HFF-Myc (cell line): ENCODE measurements around the gene ATP4B.

Experiments
- DNase-seq: peaks from one replicate; pipeline ENCODE4 v3.0.0-alpha.2; 2011; ENCODE audit warnings: low read depth; ENCODE audit errors: extremely low read depth
- H3K4me3 ChIP-seq: replicated peaks from 2 replicates; pipeline ENCODE4 v1.5.1; 2011; ENCODE audit warnings: low read depth, mild to moderate bottlenecking, control low read depth, low read length
- TF ChIP-seq, protein P1 (sequence below): IDR thresholded peaks from 2 replicates; pipeline ENCODE4 v1.5.1; 2012; ENCODE audit warnings: mild to moderate bottlenecking, low read depth, low read length, control low read depth; ENCODE audit errors: missing control alignments

The ATP4B gene

DNA sequence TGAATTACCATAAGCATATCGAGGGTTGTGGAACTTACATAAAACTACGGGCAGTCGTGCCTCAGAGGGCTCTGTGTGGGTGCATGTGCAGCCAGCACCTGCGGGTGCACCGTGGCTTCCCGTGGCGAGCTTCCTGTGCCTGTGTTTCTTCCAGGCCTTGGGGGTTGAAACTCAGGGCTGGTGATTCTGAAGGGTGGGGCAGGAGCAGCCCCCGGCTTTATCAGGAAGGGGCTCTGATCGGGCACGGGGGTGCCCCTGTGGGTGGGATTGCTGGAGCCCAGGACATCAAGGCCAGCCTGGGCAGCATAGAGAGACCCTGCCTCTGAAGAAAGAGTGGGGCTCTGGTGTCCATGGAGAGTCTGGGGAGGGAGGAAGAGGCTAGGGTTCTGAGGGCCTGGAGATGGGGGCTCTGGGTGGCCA is 11.1 kb downstream of the ATP4B start:
- no peak overlapping the region for H3K4me3 ChIP-seq
- no peak for DNase-seq
- TF ChIP-seq, protein P1, sequence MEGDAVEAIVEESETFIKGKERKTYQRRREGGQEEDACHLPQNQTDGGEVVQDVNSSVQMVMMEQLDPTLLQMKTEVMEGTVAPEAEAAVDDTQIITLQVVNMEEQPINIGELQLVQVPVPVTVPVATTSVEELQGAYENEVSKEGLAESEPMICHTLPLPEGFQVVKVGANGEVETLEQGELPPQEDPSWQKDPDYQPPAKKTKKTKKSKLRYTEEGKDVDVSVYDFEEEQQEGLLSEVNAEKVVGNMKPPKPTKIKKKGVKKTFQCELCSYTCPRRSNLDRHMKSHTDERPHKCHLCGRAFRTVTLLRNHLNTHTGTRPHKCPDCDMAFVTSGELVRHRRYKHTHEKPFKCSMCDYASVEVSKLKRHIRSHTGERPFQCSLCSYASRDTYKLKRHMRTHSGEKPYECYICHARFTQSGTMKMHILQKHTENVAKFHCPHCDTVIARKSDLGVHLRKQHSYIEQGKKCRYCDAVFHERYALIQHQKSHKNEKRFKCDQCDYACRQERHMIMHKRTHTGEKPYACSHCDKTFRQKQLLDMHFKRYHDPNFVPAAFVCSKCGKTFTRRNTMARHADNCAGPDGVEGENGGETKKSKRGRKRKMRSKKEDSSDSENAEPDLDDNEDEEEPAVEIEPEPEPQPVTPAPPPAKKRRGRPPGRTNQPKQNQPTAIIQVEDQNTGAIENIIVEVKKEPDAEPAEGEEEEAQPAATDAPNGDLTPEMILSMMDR: no peak

DNA sequence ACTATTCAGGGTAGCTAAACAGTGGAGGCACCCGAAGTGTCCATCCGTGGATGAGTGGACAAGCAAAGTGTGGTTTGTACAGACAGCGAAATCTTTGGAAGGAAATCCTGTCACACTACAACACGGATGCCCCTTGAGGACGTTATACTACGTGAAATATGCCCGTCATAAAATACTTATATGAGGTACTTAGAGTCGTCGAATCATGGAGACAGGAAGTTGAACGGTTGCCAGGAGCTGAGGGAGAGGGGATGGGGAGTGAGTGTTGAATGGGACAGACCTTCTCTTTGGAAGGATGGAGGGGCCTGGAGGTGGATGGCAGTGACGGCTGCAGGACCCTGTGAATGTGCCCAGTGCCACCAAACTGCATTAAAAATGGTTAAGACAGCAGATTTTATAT is 11.6 kb downstream of the ATP4B start:
- TF ChIP-seq, protein P1: no peak
- no peak overlapping the region for H3K4me3 ChIP-seq
- no peak for DNase-seq

DNA sequence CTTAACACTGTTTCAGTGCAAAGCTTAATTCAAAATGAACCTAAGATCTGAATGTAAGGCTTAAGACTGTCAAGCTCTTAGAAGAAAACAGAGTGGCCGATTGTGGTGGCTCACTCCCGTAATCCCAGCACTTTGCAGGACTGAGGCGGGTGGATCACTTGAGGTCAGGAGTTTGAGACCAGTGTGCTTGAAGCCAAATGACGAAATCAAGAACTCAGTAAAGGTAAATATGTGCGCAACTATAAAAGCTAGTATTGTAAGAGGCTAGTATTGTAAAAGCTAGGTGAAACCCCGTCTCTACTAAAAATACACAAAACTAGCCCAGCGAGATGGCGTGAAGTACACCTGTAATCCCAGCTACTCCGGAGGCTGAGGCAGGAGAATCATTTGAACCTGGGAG is 12.7 kb downstream of the ATP4B start:
- TF ChIP-seq, protein P1: no peak
- no peak overlapping the region for H3K4me3 ChIP-seq
- DNase-seq: no peak

DNA sequence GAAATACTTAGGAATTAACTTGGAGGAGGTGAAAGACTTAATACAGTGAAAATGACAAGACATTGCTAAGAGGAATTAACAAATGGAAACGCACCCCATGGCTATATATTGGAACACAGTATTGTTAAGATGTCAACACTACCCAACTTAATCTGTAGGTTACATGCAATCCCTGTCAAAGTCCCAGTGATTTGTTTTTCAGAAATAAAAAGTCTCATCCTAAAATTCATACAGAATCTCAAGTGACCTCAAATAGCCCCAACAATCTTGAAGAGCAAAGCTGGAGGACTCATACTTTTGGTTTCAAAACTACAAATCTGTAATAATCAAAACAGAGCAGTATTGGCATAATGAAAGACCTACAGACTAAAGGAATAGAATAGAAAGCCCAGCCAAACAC is 13.2 kb downstream of the ATP4B start:
- TF ChIP-seq, protein P1: no peak
- no peak overlapping the region for H3K4me3 ChIP-seq
- no peak for DNase-seq

DNA sequence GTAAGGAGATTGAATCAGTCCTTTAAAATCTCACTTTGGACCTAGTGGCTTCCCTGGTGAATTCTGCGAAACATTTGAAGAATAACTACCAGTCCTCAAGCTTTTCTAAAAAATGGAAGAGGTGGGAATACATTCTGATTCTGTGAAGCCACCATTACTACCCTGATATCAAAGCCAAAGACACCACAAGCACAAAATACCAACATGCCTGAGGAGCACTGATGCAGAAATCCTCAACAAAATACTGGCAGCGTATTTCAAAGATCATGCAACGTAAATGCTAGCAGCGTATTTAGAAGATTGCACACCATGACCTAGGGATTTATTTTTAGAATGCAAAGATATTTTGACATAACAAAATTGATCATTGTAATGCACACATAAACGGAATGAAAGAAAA is 14.4 kb downstream of the ATP4B start:
- DNase-seq: no peak
- TF ChIP-seq, protein P1: no peak
- H3K4me3 ChIP-seq: no peak overlapping the region

- no peak overlapping the region for H3K4me3 ChIP-seq
- no peak for DNase-seq
- TF ChIP-seq, protein P1: no peak
Measured at GRCh38 chr13:113642563-113642962, 15.4 kb downstream of the ATP4B start.

- TF ChIP-seq, protein P1: no peak
- DNase-seq: no peak
- H3K4me3 ChIP-seq: no peak overlapping the region
Measured at GRCh38 chr13:113641426-113641825, 16.6 kb downstream of the ATP4B start.
